GM18861 (cell line): ENCODE data around the gene ARHGEF17.

Experiments used
- ATAC-seq: cut with Tn5 transposase; IDR thresholded peaks from one replicate; pipeline ENCODE4 v1.9.1; 2021; ENCODE audit not compliant: unreplicated experiment

The ARHGEF17 gene

DNA sequence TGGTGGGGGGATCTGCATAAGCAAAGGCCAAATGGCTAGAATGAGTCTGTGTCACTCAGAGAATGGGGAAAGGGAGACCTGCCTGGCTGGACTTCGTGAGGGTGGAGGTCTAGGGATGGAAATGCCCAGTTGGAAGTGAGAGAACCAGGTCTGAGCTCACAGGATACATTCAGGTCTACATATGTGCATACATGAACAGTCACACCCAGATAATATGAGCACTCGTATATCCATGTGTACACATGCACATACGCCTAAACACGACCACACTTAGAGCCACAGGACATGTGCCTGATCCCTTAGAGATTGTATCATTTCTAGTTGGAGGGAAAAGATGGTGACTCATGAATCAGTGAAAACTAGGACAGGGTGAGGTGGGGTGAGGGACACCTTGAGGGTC is 47.0 kb downstream of the ARHGEF17 start:
- no peak for ATAC-seq

DNA sequence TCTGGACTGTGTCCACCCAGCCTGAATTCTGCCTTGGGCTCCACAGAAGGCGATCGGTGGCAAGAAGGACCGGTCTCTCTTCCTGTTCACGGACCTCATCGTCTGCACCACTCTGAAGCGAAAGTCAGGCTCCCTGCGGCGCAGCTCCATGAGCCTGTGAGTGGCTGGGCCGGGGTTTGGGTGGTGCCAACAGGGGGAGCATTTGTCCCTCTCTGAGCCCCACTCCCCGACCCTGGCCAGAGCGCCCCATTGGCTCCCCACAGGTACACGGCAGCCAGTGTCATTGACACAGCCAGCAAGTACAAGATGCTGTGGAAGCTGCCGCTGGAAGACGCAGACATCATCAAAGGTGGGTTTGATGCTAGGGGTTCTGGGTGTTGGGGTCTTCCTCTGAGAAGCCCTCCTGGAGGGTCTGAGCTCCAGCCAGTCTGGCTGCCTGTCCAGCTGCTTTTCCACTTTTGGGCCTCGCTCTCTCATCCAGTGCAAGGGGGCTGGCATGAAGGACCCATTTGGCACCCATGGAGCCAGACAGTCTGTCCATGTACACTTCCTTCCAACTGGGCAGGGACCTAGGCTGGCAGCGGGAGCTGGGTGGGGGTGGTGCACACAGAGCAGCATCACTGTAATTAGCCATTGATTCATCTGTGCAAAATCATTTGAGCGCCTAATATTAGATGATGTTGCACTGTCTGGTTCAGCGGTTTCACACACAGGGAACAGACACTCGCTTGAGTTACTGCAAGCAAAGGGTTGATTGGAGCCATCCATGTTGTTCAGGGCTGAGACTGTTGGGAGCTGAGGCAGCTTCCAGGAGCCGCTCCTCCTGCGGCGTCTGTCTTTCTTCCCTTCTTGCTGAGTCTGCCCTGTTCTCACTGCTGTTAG is 49.1 kb downstream of the ARHGEF17 start:
- no peak for ATAC-seq

DNA sequence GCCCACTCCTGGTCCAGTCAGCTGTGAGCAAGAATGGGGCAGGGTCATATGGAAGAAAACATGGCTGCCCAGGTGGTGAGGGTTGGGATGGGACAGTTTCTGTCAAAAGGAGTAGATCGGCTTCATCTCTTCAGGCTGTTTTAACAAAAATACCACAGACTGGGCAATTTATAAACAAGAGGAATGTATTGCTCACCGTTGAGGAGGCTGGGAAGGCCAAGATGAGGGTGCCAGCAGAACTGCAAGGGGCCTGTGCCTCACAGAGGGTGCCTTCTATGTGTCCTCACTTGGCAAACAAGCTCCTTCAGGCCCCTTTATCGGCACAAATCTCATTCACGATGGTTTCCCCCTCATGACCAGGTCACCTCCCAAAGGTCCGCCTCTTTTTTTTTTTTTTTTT is 50.0 kb downstream of the ARHGEF17 start:
- ATAC-seq = no peak

DNA sequence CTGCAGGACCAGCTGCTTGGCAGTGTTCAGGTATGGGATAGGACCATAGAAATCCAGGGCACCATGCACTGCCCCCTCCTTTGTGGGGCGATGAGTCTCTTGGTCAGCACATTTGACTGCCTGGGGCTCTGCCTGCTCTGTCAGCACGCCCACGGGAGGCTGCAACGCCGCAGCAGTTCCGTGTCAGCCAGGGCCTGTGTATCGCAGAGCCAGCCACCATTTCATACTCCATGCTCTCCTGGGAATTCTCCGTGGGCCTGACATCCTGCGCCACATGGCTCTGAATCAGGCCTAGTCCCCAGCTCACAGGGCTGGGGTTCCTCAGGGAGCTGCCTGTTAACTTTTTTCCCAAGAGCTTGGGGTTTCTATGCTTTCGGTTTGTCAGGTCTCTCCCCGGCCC is 51.3 kb downstream of the ARHGEF17 start:
- ATAC-seq = no peak

DNA sequence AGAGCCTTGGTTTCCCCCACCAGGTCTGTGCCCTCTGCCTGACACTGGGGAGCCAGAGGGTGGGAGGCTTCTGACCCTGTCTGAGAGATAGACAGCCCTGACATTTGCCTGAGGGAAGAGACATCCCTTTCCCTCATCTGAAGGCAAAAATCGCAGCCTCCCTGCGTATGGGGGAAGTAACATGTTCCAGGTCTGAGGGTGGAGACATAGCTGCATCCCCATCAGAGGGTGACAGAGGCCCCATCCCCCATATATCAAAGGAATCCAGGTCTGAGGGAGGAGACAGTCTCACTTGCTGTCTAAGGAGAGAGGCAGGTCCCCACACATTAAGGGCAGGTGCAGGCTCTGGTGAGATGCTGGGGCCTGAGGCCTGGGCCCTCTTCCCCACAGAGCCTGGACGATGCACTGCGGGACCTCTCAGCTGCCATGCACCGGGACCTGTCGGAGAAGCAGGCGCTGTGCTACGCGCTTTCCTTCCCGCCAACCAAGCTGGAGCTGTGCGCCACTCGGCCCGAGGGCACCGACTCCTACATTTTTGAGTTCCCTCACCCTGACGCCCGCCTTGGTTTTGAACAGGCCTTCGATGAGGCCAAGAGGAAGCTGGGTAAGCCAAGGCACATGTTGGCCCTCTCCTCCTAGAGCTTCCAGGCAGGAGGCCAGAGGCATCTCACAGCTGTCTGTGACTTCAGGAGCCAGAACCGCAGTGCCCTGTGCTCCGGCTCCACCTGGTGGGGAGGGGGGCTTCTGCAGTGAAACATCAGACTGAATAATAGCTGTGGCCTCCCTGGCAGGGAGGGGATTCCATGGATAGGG is 52.1 kb downstream of the ARHGEF17 start:
- no peak for ATAC-seq

DNA sequence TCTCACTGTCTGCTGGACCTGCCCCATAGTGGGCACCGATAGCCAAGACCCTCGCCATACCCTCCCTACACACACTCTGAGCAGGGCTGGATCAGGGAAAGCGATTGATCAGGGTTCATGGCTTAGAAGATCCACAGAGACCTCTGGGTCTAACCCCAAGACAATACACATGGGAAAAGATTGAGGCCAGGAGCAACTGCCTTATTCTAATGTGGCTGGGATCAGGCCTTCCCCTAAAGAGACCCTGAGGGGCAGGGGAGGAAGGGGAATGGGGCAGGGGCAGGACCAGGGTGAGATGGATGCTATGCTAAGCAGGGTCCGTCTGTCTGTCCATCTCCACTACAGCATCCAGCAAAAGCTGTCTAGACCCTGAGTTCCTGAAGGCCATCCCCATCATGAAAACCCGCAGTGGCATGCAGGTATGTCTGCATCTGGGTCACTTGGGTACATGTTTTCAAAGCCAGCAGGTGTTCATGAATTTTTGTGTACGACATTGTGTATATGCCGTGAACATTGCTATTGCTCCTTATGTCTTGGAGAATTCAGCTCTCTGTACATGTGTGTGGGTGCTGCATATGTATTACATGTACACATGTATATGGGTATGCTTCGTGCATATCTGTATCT is 52.8 kb downstream of the ARHGEF17 start:
- no peak for ATAC-seq

DNA sequence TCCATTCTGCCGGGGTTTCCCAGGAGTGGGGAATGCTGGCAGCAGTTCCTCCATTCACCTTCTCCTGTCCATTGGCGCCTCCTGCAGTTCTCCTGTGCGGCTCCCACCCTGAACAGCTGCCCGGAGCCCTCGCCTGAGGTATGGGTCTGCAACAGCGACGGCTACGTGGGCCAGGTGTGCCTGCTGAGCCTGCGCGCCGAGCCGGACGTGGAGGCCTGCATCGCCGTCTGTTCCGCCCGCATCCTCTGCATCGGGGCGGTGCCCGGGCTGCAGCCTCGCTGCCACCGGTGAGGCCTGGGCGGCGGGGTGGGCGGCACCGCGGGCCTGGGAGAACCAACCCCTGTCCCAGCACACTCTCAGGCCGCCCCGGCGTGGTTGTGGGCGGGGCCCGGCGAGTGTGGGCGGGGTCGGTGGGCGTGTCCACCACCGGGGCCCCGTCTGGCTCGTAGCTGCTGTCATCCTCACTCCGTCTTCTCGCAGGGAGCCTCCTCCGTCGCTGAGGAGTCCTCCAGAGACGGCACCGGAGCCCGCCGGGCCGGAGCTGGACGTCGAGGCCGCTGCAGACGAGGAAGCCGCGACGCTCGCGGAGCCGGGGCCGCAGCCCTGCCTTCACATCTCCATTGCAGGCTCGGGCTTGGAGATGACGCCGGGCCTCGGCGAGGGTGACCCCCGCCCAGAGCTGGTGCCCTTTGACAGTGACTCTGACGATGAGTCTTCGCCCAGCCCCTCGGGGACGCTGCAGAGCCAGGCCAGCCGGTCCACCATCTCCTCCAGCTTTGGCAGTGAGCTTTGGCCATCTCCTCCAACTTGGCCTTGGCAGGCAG is 54.1 kb downstream of the ARHGEF17 start:
- ATAC-seq = no peak

DNA sequence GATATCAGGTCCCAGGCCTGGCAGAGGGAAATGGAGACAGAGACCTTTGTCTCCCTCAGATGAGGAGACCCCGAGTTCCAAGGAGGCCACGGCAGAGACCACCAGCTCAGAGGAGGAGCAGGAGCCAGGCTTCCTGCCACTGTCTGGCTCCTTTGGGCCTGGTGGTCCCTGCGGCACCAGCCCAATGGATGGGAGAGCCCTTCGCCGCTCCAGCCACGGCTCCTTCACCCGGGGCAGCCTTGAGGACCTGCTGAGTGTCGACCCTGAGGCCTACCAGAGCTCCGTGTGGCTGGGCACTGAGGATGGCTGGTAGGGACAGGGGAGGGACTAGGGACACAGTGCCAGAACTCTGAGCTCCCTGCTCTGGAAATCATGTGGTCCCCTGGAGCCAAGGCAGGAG is 55.1 kb downstream of the ARHGEF17 start:
- no peak for ATAC-seq

DNA sequence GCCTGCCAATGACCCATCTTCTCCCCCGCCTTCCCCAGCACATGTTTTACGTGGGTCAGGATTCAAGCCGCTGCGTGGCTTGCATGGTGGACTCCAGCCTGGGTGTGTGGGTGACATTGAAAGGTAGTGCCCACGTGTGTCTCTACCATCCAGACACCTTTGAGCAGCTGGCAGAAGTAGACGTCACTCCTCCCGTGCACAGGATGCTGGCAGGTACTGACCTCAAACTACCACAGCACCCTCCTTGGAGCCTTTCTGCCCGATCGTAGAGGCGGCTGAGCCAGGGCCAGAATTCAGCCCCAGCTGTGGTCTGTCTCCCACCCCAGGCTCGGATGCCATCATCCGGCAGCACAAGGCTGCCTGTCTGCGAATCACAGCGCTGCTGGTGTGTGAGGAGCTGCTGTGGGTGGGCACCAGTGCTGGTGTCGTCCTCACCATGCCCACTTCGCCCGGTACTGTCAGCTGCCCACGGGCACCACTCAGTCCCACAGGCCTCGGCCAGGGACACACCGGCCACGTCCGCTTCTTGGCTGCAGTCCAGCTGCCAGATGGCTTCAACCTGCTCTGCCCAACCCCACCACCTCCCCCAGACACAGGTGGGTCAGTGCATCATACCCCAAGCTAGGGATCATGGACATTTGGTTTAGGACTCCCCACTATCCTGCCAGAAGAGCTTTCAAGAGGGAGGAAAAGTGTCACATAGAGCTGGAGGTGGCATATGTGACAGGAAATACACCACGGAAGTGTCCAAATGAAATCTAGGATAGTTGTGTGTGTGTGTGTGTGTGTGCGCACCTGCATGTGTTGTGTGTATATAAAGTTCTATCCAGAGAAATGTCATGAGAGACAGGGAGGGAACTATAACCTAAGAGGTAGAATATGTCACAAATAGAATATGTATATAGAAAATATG is 57.5 kb downstream of the ARHGEF17 start:
- ATAC-seq = no peak

DNA sequence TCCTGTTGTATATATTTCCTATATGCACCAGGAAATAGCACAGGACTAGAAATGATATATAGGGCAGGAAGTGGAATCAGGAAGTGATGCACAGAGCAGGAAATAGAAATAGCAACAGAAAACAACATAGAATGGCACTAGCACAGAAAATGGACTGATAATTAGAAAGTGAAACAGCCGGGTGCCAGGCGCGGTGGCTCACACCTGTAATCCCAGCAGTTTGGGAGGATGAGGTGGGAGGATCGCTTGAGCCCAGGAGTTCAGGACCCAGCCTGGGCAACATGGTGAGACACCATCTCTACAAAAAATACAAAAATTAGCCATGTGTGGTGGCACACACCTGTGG is 58.2 kb downstream of the ARHGEF17 start:
- ATAC-seq = no peak

DNA sequence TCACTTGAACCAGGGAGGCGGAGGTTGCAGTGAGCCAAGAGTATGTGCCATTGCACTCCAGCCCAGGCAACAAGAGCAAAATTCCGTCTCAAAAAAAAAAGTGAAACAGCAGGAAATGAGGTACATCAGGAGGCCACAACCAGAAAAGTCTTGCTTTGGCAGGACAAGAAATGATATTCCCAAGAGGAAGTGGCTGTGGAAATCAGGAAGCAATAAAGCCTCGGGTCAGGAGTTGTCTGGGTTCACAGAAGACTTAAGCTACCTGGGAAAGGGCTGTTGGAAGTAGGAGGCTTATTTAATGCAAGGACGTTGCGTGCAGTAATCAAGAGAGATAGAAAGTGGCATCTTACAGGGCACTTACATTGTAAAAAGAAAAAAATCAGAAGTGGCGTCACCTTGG is 58.9 kb downstream of the ARHGEF17 start:
- ATAC-seq = no peak

DNA sequence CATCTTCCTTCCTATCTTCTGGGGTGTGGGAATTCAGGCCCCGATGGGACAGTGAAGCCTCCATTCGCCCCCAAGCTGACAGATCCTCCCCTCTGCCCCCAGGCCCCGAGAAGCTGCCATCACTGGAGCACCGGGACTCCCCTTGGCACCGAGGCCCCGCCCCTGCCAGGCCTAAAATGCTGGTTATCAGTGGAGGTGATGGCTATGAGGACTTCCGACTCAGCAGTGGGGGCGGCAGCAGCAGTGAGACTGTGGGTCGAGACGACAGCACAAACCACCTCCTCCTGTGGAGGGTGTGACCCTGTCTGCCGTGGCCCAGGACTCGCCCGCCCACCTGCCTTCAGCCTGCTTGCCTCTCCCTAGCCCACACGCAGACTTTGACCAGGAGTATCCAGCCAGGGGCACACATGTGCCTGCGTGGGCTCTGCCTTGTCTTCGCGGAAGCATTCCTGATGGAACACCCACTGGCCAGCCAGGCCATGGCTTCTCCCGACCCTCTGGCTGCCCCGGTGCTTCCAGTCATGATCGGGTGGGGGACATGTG is 59.5 kb downstream of the ARHGEF17 start:
- ATAC-seq = no peak

DNA sequence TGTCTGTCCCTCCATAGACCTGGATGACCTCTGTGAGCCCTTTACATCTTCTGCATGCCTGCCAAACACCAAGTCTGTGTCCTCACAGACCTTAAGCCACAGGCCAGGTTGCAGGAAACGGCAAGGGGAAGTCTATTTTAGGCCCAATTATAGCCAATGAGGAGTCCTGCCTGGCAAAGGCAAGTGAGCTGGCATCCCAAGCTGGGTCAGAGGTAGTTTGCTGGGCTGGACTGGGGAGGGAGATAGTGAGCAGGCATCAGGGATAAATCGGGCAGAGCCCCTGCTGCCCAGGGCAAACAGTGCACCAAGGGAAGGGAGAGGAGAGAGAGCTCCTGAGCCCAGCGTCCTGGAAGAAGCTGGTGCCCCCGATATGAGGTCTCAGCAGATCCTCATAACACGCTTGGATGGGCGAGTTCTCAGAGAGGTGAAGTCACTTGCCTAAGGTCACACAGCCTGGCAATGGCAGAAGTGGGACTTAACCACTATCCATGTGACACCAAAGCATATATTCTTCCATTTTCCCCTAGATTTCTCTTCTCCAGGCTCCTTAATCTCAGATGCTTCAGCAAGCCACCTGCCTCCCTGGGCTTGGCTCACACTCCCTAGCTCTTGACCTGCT is 64.4 kb downstream of the ARHGEF17 start:
- no peak for ATAC-seq

DNA sequence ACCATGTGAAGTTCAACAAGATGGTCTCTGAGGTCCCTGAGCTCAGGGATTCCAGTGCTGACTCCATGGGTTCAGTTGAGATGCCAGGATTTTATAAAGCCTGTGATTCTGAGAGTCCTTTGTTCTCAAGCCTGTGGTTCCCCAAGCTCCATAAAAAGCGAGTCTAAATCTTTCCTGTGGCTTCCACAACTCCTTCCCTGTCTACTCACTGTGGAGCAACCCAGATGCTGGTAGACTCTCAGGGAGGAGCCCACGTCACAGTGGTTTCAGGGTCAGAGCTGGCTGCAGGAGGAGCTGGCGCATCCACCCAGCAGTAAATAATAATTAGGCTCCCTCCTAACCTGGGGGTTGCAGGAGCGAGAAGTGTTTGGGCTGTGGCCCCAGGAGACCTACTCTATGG is 66.1 kb downstream of the ARHGEF17 start:
- no peak for ATAC-seq

DNA sequence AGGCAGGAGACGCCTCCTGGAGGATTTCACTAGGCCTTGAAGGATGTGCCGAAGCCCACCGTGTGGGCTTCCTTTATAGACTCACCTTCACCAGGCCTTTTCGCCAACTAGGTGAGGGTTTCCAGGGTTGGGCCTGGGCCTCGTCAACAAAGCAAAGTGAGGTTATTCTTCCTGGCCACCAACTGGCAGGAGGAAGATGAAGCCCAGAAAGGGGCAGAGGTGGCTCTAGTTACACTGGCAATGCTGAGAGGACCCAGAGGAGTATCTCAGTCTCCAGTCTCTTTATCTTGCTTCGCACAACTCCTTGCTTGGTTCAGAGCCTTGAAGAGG is 67.7 kb downstream of the ARHGEF17 start:
- ATAC-seq = no peak

DNA sequence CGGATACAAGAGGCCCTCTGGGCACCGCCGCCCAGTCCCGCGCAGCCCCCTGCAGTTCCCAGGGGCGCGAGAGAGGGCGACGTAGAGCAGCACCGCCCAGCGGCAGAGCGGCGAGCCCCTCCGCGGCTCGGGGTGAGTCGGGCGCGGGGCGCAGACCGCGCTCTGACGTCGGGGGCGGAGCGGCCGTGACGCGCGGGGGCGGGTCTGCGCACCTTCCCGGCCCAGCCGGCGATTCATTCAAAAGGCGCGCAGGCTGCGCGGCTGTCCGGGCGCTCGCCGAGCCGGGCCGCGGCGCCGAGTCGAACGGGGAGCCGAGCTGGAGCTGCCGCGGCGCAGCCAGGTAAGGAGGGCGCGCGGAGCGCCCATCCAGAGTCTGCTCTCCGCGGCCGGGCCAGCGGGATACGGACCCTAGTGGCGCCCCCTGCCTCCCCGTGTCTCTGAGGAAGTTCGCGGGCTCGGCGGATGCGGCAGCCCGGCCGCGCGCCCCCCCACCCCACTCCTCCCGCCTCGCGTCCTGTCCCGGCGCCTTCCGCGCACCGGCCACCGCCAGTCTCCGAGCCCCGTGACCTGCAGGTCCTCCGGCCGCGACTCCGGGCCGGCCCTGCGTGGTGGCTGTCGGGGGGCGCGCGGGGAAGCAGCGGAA is 68.2 kb downstream of the ARHGEF17 start, which contains the start of gene RELT:
Gene RELT (plus strand): TSS at position 240 of the 643 bp plus-strand sequence. CDS start 12,738 bp downstream, outside the sequence.
- ATAC-seq = peak; percentile 69

DNA sequence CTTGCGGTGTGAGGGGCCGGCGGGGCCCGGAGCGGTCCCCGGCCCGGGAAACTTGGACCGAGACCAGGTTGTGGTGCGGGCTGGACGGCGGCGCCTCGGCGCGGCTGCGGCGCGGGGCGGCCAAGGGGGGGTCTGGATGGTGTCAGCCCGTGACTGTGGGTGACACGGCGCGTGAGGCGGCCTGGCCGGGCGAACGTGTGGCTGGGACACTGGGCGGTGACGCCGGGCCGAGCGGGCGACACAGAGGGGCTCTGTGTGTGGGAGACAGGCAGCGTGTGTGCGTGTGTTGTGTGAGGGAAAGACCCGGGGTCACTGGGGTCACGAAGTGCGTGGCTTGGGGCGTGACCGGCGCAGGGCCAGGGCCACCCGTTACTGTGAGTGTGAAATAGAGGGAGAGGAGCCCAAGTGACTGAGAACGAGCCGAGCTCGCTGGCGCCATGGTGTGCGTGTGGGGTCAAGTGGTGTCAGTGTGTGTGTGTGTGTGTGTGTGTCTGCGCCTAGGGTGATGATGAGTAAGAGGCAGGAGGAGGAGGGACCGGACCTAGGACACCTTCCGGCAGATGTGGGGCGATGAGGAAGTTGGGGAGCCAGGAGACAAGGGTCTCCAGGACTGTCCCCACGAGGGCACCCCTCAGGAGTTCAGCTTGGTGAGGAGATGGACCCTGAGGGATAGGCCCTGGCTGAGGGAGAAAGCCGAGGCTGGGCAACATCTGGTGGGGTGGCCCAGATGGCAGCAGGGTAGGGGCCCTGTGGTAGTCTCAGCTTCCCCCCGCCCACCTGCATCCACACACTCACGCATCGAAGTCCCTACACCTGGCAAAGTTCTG is 68.9 kb downstream of the ARHGEF17 start:
- no peak for ATAC-seq
